IMR-90 (cell line): ENCODE measurements around the gene GLTPD2. TPM values are rescaled to one million over a fixed set of nuclear protein-coding genes. Genes with fewer than 3 reads are reported as not detected.

ENCODE experiments used
- ATAC-seq: fragments of 200-7000 bp; cut with Tn5 transposase; 2 replicates; pipeline ENCODE4 v1.9.1; 2020; ENCODE audit warnings: low read depth, mild to moderate bottlenecking, moderate library complexity
- BruUV-seq: library from RNA; stranded (reverse); fragments of 400-500 nt; replicated peaks from 2 replicates; lab custom pipeline; 2021; lab: Mats Ljungman, UMichigan
- CTCF ChIA-PET: fragments of 300-600 bp; formaldehyde crosslinking; extraction: SDS; loops from one replicate; lab custom pipeline; 2021; ENCODE audit warnings: antibody characterized with exemption; lab: Yijun Ruan, JAX
- POLR2A ChIA-PET: fragments of 300-600 bp; sonication (Branson Sonifier 250); formaldehyde crosslinking; loops from one replicate; lab custom pipeline; 2022; ENCODE audit warnings: antibody characterized with exemption; ENCODE audit not compliant: unreplicated experiment; lab: Charles Lee
- DNase-seq: peaks from one replicate; pipeline ENCODE4 v3.0.0; 2013
- H2AFZ ChIP-seq: replicated peaks from 2 replicates; pipeline ENCODE3; 2013; ENCODE audit warnings: low read length, mild to moderate bottlenecking; ENCODE audit not compliant: poor library complexity
- H2AK5ac ChIP-seq: 2 replicates; pipeline ENCODE4 v1.6.1; 2013; ENCODE audit warnings: low read depth, low read length, inconsistent platforms
- H2AK9ac ChIP-seq: replicated peaks from 2 replicates; pipeline ENCODE3; 2013; ENCODE audit warnings: mild to moderate bottlenecking, low read depth, low read length, moderate library complexity; ENCODE audit not compliant: poor library complexity
- H2BK120ac ChIP-seq: 2 replicates; pipeline ENCODE4 v1.6.1; 2013; ENCODE audit warnings: low read depth, low read length, inconsistent platforms
- H2BK15ac ChIP-seq: 3 replicates; pipeline ENCODE4 v1.6.1; 2013; ENCODE audit warnings: low read depth, low read length, inconsistent platforms
- H2BK20ac ChIP-seq: 2 replicates; pipeline ENCODE4 v1.6.1; 2013; ENCODE audit warnings: low read depth, mild to moderate bottlenecking, inconsistent platforms, low read length, moderate library complexity
- H2BK5ac ChIP-seq: 2 replicates; pipeline ENCODE4 v1.6.1; 2013; ENCODE audit warnings: mild to moderate bottlenecking, low read depth, low read length, inconsistent platforms; ENCODE audit not compliant: poor library complexity, severe bottlenecking
- H3K14ac ChIP-seq: replicated peaks from 2 replicates; pipeline ENCODE4 v1.6.1; 2013; ENCODE audit warnings: low read depth, low read length, inconsistent platforms
- H3K18ac ChIP-seq: 2 replicates; pipeline ENCODE4 v1.6.1; 2013; ENCODE audit warnings: low read depth, low read length, control low read depth
- H3K23ac ChIP-seq: 2 replicates; pipeline ENCODE4 v1.6.1; 2013; ENCODE audit warnings: low read depth, low read length, inconsistent platforms
- H3K27ac ChIP-seq: 2 replicates; pipeline ENCODE4 v1.5.1; 2013; ENCODE audit warnings: mild to moderate bottlenecking, control low read depth, low read length; ENCODE audit not compliant: insufficient read depth
- H3K27me3 ChIP-seq: 2 replicates; pipeline ENCODE4 v1.6.1; 2013; ENCODE audit warnings: low read length; ENCODE audit not compliant: control insufficient read depth, insufficient read depth
- H3K36me3 ChIP-seq: 2 replicates; pipeline ENCODE4 v1.6.1; 2013; ENCODE audit warnings: low read length, mixed read lengths; ENCODE audit not compliant: control insufficient read depth, insufficient read depth
- H3K4ac ChIP-seq: 2 replicates; pipeline ENCODE4 v1.6.1; 2013; ENCODE audit warnings: low read depth, low read length, inconsistent platforms
- H3K4me1 ChIP-seq: 2 replicates; pipeline ENCODE4 v1.6.1; 2013; ENCODE audit warnings: low read length, mixed read lengths; ENCODE audit not compliant: control insufficient read depth, insufficient read depth
- H3K4me2 ChIP-seq: 2 replicates; pipeline ENCODE4 v1.6.1; 2013; ENCODE audit warnings: low read depth, mild to moderate bottlenecking, control low read depth, low read length, moderate library complexity
- H3K4me3 ChIP-seq: 2 replicates; pipeline ENCODE4 v1.5.1; 2013; ENCODE audit warnings: low read depth, mild to moderate bottlenecking, control low read depth, low read length, moderate library complexity; ENCODE audit not compliant: insufficient read depth
- H3K56ac ChIP-seq: 2 replicates; pipeline ENCODE4 v1.6.1; 2013; ENCODE audit warnings: low read length, inconsistent platforms; ENCODE audit not compliant: insufficient read depth; ENCODE audit errors: extremely low read depth
- H3K79me1 ChIP-seq, 2 experiments: 2 replicates each; pipeline ENCODE4 v1.6.1; 2013; ENCODE audit warnings: low read length in 2 of 2, inconsistent platforms in 1 of 2, low read depth in 1 of 2
- H3K9ac ChIP-seq: 2 replicates; pipeline ENCODE4 v1.6.1; 2013; ENCODE audit warnings: low read depth, low read length, control low read depth
- H3K9me1 ChIP-seq: 2 replicates; pipeline ENCODE4 v1.6.1; 2013; ENCODE audit warnings: low read length, inconsistent platforms; ENCODE audit not compliant: insufficient read depth
- H3K9me3 ChIP-seq: 2 replicates; pipeline ENCODE4 v1.6.1; 2013; ENCODE audit warnings: low read length; ENCODE audit not compliant: control insufficient read depth, insufficient read depth
- H4K20me1 ChIP-seq: 2 replicates; pipeline ENCODE4 v1.6.1; 2013; ENCODE audit warnings: low read length, inconsistent platforms; ENCODE audit not compliant: insufficient read depth
- H4K5ac ChIP-seq: 2 replicates; pipeline ENCODE4 v1.6.1; 2013; ENCODE audit warnings: mild to moderate bottlenecking, low read depth, low read length, control low read depth
- H4K8ac ChIP-seq, 2 experiments: 2 replicates each; pipeline ENCODE4 v1.6.1; 2013; ENCODE audit warnings: low read depth in 2 of 2, low read length in 2 of 2, control low read depth in 1 of 2, inconsistent platforms in 1 of 2
- H4K91ac ChIP-seq: 2 replicates; pipeline ENCODE4 v1.6.1; 2013; ENCODE audit warnings: low read depth, low read length, inconsistent platforms; ENCODE audit not compliant: insufficient read depth
- BHLHE40 ChIP-seq: fragments of 150-350 bp; IDR thresholded peaks from 2 replicates; pipeline ENCODE4 v1.6.1; 2016; ENCODE audit warnings: mild to moderate bottlenecking, low read depth, low read length
- CEBPB ChIP-seq: IDR thresholded peaks from 2 replicates; pipeline ENCODE4 v1.6.1; 2012; ENCODE audit warnings: low read depth, low read length, improper control_type of control experiment
- CHD1 ChIP-seq: IDR thresholded peaks from 2 replicates; pipeline ENCODE4 v1.6.1; 2012; ENCODE audit warnings: low read depth, low read length, improper control_type of control experiment
- NFE2L2 ChIP-seq: fragments of 150-350 bp; IDR thresholded peaks from 2 replicates; pipeline ENCODE4 v1.6.1; 2016; ENCODE audit warnings: low read depth, mild to moderate bottlenecking, low read length
- WGBS, 2 experiments: methylation state at CpG; one replicate each; pipeline versions ENCODE4 v1.1.5 to v1.1.7; 2013; ENCODE audit warnings: missing lambda C conversion rate in 2 of 2; ENCODE audit not compliant: insufficient read length in 1 of 2; ENCODE audit errors: extremely low coverage in 2 of 2; 5-methylcytosine and 5-hydroxymethylcytosine counted together
- dilution Hi-C: fragments of 300-500 bp; cut with HindIII; formaldehyde crosslinking; loops from one replicate; pipeline ENCODE4 v1.14.3; 2018; ENCODE audit warnings: low sequenced_read_pairs; ENCODE audit not compliant: unreplicated experiment
- in situ Hi-C: fragments of 300-500 bp; cut with MboI; formaldehyde crosslinking; loops from 3 replicates; pipeline ENCODE4 v1.14.3; 2019; ENCODE audit warnings: low sequenced_read_pairs, inconsistent platforms, mixed read lengths
- intact Hi-C: fragments of 100-400 bp; cut with micrococcal nuclease; formaldehyde crosslinking; loops from 2 replicates; pipeline ENCODE4 v1.10.0; 2022
- polyA plus RNA-seq, 3 experiments: library from polyadenylated mRNA; depleted of rRNA; stranded (reverse); fragments of >200 nt; gene quantifications; 2 replicates each; pipeline ENCODE4 v1.2.3, GENCODE V29; 2012; ENCODE audit warnings: low replicate concordance in 1 of 3
- total RNA-seq: library from RNA; depleted of rRNA; stranded (reverse); fragments of >200 nt; gene quantifications from 2 replicates; pipeline ENCODE4 v1.2.3, GENCODE V29; 2012

GLTPD2 gene
- total and polyA plus RNA-seq, 2 of the 4 experiments (the other 2 are of a cell fraction): not detected

DNA sequence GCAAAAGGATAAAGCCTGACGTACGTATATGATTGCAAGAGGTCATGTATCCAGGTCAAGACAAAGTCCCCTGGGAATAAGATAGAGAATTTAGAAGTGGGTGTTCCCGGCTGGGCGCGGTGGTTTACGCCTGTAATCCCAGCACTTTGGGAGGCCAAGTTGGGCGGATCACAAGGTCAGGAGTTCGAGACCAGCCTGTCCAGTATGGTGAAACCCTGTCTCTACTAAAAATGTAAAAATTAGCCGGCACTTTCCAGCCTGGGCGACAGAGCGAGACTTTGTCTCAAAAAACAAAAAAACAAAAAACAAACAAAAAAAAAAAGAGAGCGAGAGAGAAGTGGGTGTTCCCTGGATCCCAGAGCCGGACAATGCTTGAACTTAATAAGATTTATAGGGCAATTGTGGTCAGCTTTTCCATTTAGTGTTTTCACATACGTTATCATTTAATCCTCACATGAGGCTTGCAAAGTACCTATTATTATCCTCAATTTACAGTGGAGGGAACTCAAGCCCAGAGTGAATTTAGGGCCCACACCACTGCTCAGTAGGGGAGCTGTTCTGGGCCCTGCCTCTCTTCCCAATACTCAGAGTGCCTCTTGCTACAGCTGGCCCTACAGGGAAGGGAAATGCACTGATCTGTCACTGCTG is 481 bp upstream of the GLTPD2 start:
- no peak overlapping the region for H2AFZ ChIP-seq
- H3K4me2 ChIP-seq: no peak overlapping the region
- H3K56ac ChIP-seq: no peak overlapping the region
- DNase-seq: no peak
- H3K4ac ChIP-seq: no peak overlapping the region
- H2BK120ac ChIP-seq: no peak overlapping the region
- no peak overlapping the region for H2BK20ac ChIP-seq
- dilution Hi-C loops: no loop called here
- H3K18ac ChIP-seq: no peak overlapping the region
- in situ Hi-C loops: loop anchor here (5.0 kb wide), 1 partner anchor 94 kb away; no protein-coding TSS in a partner anchor
- no peak for ATAC-seq
- H3K27me3 ChIP-seq: peaks cover 29% of the 10 kb centered on the region
- POLR2A ChIA-PET: no interaction called here
- no peak overlapping the region for H3K27ac ChIP-seq
- no peak overlapping the region for H3K4me3 ChIP-seq
- no peaks in the 10 kb centered on the region for H3K9me3 ChIP-seq
- no peak overlapping the region for H4K8ac ChIP-seq
- H2BK15ac ChIP-seq: no peak overlapping the region
- H3K4me1 ChIP-seq: peaks cover 5% of the 10 kb centered on the region; the same call in 1 of the 2 replicates
- CTCF ChIA-PET: interaction anchor here (0.6 to 1.1 kb wide), 2 partner anchors 11 to 115 kb away, joined by 4 to 5 read pairs; partner anchors contain the start of gene CHRNE
- no peak overlapping the region for H3K23ac ChIP-seq
- no peak overlapping the region for H4K91ac ChIP-seq
- H2BK5ac ChIP-seq: no peak overlapping the region
- no TSS peak for BruUV-seq
- no peaks in the 10 kb centered on the region for H3K36me3 ChIP-seq
- H3K79me1 ChIP-seq: peaks cover 0 to 5% of the 10 kb centered on the region in 2 experiments; a peak in 2 of 4 replicates
- no peak overlapping the region for H4K5ac ChIP-seq
- 86% methylated on average over 5 of the region's 14 CpGs; no CpG with 5 or more reads in 1 of the 2 experiments for WGBS, 2 experiments
- H3K9me1 ChIP-seq: peaks cover 4% of the 10 kb centered on the region
- H2AK5ac ChIP-seq: no peak overlapping the region
- no peak overlapping the region for H3K14ac ChIP-seq
- intact Hi-C loops: no loop called here
- H3K9ac ChIP-seq: no peak overlapping the region
- H2AK9ac ChIP-seq: no peak overlapping the region
- no peaks in the 10 kb centered on the region for H4K20me1 ChIP-seq
- TF ChIP-seq CHD1 (no peak), CEBPB (no peak), BHLHE40 (no peak), NFE2L2 (no peak)
